MM.1S (cell line): ENCODE data around the gene RAD21L1.
"Not testable (repeated sequence)": the region's sequence is repeated elsewhere in the genome, so short reads cannot be mapped to it uniquely, and the experiment has no call there.

Experiments used
- DNase-seq: peaks from one replicate; pipeline ENCODE4 v3.0.0-alpha.2; 2015
- H2AFZ ChIP-seq: fragments of 300-600 bp; sonication (generic); 2 replicates; pipeline ENCODE4 v1.6.0; 2016; ENCODE audit warnings: antibody characterized with exemption, low read length
- H3F3A ChIP-seq: fragments of 300-600 bp; sonication (generic); 2 replicates; pipeline ENCODE4 v1.6.1; 2016; ENCODE audit warnings: mild to moderate bottlenecking, antibody characterized with exemption, low read length, moderate library complexity, mixed read lengths; ENCODE audit not compliant: insufficient read depth
- H3K27ac ChIP-seq: fragments of 300-600 bp; sonication (generic); 2 replicates; pipeline ENCODE4 v1.5.1; 2016; ENCODE audit warnings: mild to moderate bottlenecking, low read length
- H3K27me3 ChIP-seq: fragments of 300-600 bp; sonication (generic); replicated peaks from 2 replicates; pipeline ENCODE4 v1.6.0; 2016; ENCODE audit warnings: low read length; ENCODE audit not compliant: insufficient read depth
- H3K36me3 ChIP-seq: fragments of 300-600 bp; sonication (generic); replicated peaks from 2 replicates; pipeline ENCODE4 v1.6.1; 2016; ENCODE audit warnings: mild to moderate bottlenecking, low read length, mixed read lengths; ENCODE audit not compliant: insufficient read depth
- H3K4me1 ChIP-seq: fragments of 300-600 bp; sonication (generic); 2 replicates; pipeline ENCODE4 v1.6.1; 2016; ENCODE audit warnings: low read length, mixed read lengths
- H3K4me2 ChIP-seq: fragments of 300-600 bp; sonication (generic); 2 replicates; pipeline ENCODE4 v1.6.0; 2016; ENCODE audit warnings: low read depth, low read length
- H3K4me3 ChIP-seq: fragments of 300-600 bp; sonication (generic); 2 replicates; pipeline ENCODE4 v1.5.1; 2016; ENCODE audit warnings: low read length, mixed read lengths
- H3K79me2 ChIP-seq: fragments of 300-600 bp; sonication (generic); 2 replicates; pipeline ENCODE4 v1.6.1; 2016; ENCODE audit warnings: mixed run types, low read length, mixed read lengths
- H3K9ac ChIP-seq: fragments of 300-600 bp; sonication (generic); 2 replicates; pipeline ENCODE4 v1.6.1; 2016; ENCODE audit warnings: low read length, mixed read lengths
- H3K9me2 ChIP-seq: fragments of 300-600 bp; sonication (generic); replicated peaks from 2 replicates; pipeline ENCODE4 v1.6.1; 2016; ENCODE audit warnings: mild to moderate bottlenecking, low read length, mixed read lengths; ENCODE audit not compliant: insufficient read depth
- H3K9me3 ChIP-seq: fragments of 300-600 bp; sonication (generic); replicated peaks from 2 replicates; pipeline ENCODE4 v1.6.1; 2016; ENCODE audit warnings: mild to moderate bottlenecking, low read length, mixed read lengths; ENCODE audit not compliant: insufficient read depth
- H4K20me1 ChIP-seq: fragments of 300-600 bp; sonication (generic); 2 replicates; pipeline ENCODE4 v1.6.1; 2016; ENCODE audit warnings: mild to moderate bottlenecking, low read length, moderate library complexity, mixed read lengths; ENCODE audit not compliant: insufficient read depth
- CTCF ChIP-seq: fragments of 300-600 bp; sonication (generic); IDR thresholded peaks from 2 replicates; pipeline ENCODE4 v1.5.1; 2016; ENCODE audit warnings: antibody characterized with exemption, low read length, mixed read lengths
- EZH2 ChIP-seq: fragments of 300-600 bp; sonication (generic); optimal IDR thresholded peaks from 2 replicates; pipeline ENCODE3; 2017; ENCODE audit warnings: low read depth, mild to moderate bottlenecking, antibody characterized with exemption, low read length, mixed read lengths
- EZH2phosphoT487 ChIP-seq: fragments of 300-600 bp; sonication (generic); IDR thresholded peaks from 2 replicates; pipeline ENCODE4 v1.6.1; 2018; ENCODE audit warnings: antibody characterized with exemption, low read length

Gene RAD21L1

GRCh38 chr20:1247689-1248088 lies 21.8 kb downstream of the RAD21L1 start:
- peak; percentile 75 for DNase-seq
- Histone ChIP-seq H3K9me3 (no peaks in the 10 kb centered on the region), H2AFZ (peak overlapping the region; percentile 40; the same call in 1 of the 2 replicates), H3K36me3 (no peaks in the 10 kb centered on the region), H3F3A (peaks cover 16% of the 10 kb centered on the region), H4K20me1 (no peaks in the 10 kb centered on the region), H3K4me1 (peaks cover 29% of the 10 kb centered on the region), H3K9ac (no peak overlapping the region), H3K27me3 (no peaks in the 10 kb centered on the region), H3K4me3 (0 out of 2 replicates have a peak overlapping the region, but pooled peaks have one; percentile 7), H3K79me2 (no peaks in the 10 kb centered on the region), H3K27ac (peak overlapping the region; percentile 65; the same call in 1 of the 2 replicates), H3K4me2 (peak overlapping the region; percentile 78), H3K9me2 (no peaks in the 10 kb centered on the region)
- TF ChIP-seq CTCF (no peak), EZH2phosphoT487 (no peak), EZH2 (no peak)

- H3K79me2 ChIP-seq, H4K20me1 ChIP-seq, H3K27me3 ChIP-seq, H3K9ac ChIP-seq, H3K4me2 ChIP-seq, H3K4me3 ChIP-seq, DNase-seq, H3K9me2 ChIP-seq, H3K36me3 ChIP-seq, H3K27ac ChIP-seq, H3K9me3 ChIP-seq, H2AFZ ChIP-seq: not testable (repeated sequence)
- Histone ChIP-seq H3F3A (peaks cover 16% of the 10 kb centered on the region), H3K4me1 (peaks cover 29% of the 10 kb centered on the region)
These were observed 24.4 kb downstream of the RAD21L1 start for GRCh38 chr20:1250282-1250681.

- DNase-seq = no peak
- no peak overlapping the region for H3K4me2 ChIP-seq
- no peak overlapping the region for H3K9ac ChIP-seq
- no peak overlapping the region for H3K27ac ChIP-seq
- no peaks in the 10 kb centered on the region; the same call in 1 of the 2 replicates for H3K27me3 ChIP-seq
- no peak overlapping the region for H3K4me3 ChIP-seq
- no peak overlapping the region for H2AFZ ChIP-seq
- H3K79me2 ChIP-seq = no peaks in the 10 kb centered on the region
- H4K20me1 ChIP-seq = no peaks in the 10 kb centered on the region
- H3K9me2 ChIP-seq = no peaks in the 10 kb centered on the region
- H3F3A ChIP-seq = peaks cover 11% of the 10 kb centered on the region
- TF ChIP-seq EZH2 = no peak
- no peaks in the 10 kb centered on the region for H3K9me3 ChIP-seq
- peaks cover 18% of the 10 kb centered on the region for H3K4me1 ChIP-seq
- no peaks in the 10 kb centered on the region for H3K36me3 ChIP-seq
These were observed 26.6 kb downstream of the RAD21L1 start for GRCh38 chr20:1252416-1252815.

- Histone ChIP-seq H3K9me3 (no peaks in the 10 kb centered on the region), H3K4me2 (no peak overlapping the region), H3K27ac (no peak overlapping the region), H3K4me3 (no peak overlapping the region), H3F3A (no peaks in the 10 kb centered on the region), H4K20me1 (no peaks in the 10 kb centered on the region), H3K79me2 (no peaks in the 10 kb centered on the region), H3K4me1 (peaks cover 3% of the 10 kb centered on the region; the same call in 1 of the 2 replicates), H3K27me3 (no peaks in the 10 kb centered on the region; the same call in 1 of the 2 replicates), H3K9me2 (no peaks in the 10 kb centered on the region), H2AFZ (no peak overlapping the region), H3K9ac (no peak overlapping the region), H3K36me3 (no peaks in the 10 kb centered on the region)
- TF ChIP-seq EZH2phosphoT487 (no peak), EZH2 (no peak), CTCF (no peak)
- no peak for DNase-seq
These were observed 28.4 kb downstream of the RAD21L1 start for GRCh38 chr20:1254254-1254653.
